BE2C (cell line): ENCODE data around the gene TARDBP.

Source experiments
- DNase-seq: peaks from one replicate; pipeline ENCODE4 v3.0.0-alpha.2; 2020
- H3K27me3 ChIP-seq: fragments of 250-450 bp; sonication (Bioruptor Pico); 2 replicates; pipeline ENCODE4 v1.5.1; 2020; ENCODE audit warnings: mild to moderate bottlenecking
- H3K36me3 ChIP-seq: fragments of 250-450 bp; sonication (Bioruptor Pico); 2 replicates; pipeline ENCODE4 v1.5.1; 2020; ENCODE audit warnings: mild to moderate bottlenecking
- H3K4me1 ChIP-seq: fragments of 250-450 bp; sonication (Bioruptor Pico); 2 replicates; pipeline ENCODE4 v1.5.1; 2020
- H3K4me3 ChIP-seq: 2 replicates; pipeline ENCODE4 v1.5.1; 2011; ENCODE audit warnings: low read depth, low read length
- H3K9me3 ChIP-seq: fragments of 250-450 bp; sonication (Bioruptor Pico); 2 replicates; pipeline ENCODE4 v1.5.1; 2020
- TF ChIP-seq, protein P1 (sequence below): IDR thresholded peaks from 2 replicates; pipeline ENCODE4 v1.5.1; 2012; ENCODE audit warnings: mild to moderate bottlenecking, low read depth, low read length

The TARDBP gene

DNA sequence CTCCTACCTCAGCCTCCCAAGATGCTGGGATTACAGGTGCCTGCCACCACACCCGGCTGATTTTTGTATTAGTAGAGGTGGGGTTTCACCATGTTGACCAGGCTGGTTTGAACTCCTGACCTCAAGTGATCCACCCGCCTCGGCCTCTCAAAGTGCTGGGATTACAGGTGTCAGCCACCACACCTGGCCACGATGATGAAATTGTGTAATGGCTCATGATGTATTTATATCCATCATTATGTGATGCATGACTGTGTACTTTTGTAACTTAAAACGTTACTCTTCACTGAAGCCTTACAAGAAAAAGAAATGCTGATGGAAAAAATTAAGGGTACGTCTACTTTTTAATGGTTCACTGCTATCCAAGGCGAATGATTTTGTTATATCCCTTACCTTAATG is 7.5 kb downstream of the TARDBP start:
- Histone ChIP-seq H3K4me3 (no peak overlapping the region), H3K4me1 (no peaks in the 10 kb centered on the region), H3K27me3 (no peaks in the 10 kb centered on the region), H3K9me3 (no peaks in the 10 kb centered on the region), H3K36me3 (peaks cover 56% of the 10 kb centered on the region)
- DNase-seq, result no peak
- TF ChIP-seq, protein P1, sequence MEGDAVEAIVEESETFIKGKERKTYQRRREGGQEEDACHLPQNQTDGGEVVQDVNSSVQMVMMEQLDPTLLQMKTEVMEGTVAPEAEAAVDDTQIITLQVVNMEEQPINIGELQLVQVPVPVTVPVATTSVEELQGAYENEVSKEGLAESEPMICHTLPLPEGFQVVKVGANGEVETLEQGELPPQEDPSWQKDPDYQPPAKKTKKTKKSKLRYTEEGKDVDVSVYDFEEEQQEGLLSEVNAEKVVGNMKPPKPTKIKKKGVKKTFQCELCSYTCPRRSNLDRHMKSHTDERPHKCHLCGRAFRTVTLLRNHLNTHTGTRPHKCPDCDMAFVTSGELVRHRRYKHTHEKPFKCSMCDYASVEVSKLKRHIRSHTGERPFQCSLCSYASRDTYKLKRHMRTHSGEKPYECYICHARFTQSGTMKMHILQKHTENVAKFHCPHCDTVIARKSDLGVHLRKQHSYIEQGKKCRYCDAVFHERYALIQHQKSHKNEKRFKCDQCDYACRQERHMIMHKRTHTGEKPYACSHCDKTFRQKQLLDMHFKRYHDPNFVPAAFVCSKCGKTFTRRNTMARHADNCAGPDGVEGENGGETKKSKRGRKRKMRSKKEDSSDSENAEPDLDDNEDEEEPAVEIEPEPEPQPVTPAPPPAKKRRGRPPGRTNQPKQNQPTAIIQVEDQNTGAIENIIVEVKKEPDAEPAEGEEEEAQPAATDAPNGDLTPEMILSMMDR, result no peak

DNA sequence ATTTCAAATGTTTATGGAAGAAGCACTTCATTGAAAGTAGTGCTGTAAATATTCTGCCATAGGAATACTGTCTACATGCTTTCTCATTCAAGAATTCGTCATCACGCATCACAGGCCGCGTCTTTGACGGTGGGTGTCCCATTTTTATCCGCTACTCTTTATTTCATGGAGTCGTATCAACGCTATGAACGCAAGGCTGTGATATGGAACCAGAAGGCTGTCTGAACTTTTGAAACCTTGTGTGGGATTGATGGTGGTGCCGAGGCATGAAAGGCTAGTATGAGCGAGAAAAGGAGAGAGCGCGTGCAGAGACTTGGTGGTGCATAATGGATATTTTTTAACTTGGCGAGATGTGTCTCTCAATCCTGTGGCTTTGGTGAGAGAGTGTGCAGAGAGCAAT is 10.7 kb downstream of the TARDBP start:
- Histone ChIP-seq H3K4me3 (no peak overlapping the region), H3K36me3 (peaks cover 36% of the 10 kb centered on the region), H3K27me3 (no peaks in the 10 kb centered on the region), H3K9me3 (no peaks in the 10 kb centered on the region), H3K4me1 (no peaks in the 10 kb centered on the region)
- TF ChIP-seq, protein P1, result no peak
- no peak for DNase-seq

DNA sequence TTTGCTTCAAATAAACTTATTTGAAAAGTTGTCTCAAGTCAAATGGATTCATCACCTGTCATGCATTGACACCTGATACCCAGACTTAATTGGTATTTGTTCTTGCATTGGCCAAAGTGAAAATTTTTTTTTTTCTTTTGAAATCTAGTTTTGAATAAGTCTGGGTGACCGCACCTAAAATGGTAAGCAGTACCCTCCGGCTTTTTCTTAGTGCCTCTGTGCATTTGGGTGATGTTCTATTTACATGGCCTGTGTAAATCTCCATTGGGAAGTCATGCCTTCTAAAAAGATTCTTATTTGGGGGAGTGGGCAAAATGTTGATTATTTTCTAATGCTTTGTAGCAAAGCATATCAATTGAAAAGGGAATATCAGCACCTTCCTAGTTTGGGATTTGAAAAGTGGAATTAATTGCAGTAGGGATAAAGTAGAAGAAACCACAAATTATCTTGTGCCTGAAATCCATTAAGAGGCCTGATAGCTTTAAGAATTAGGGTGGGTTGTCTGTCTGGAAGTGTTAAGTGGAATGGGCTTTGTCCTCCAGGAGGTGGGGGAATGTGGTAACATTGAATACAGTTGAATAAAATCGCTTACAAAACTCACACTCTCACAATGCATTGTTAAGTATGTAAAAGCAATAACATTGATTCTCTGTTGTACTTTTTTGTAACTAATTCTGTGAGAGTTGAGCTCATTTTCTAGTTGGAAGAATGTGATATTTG is 11.9 kb downstream of the TARDBP start:
- Histone ChIP-seq H3K4me3 (no peak overlapping the region), H3K9me3 (no peaks in the 10 kb centered on the region), H3K4me1 (no peaks in the 10 kb centered on the region), H3K36me3 (peaks cover 26% of the 10 kb centered on the region), H3K27me3 (no peaks in the 10 kb centered on the region)
- no peak for DNase-seq
- TF ChIP-seq, protein P1, result no peak

DNA sequence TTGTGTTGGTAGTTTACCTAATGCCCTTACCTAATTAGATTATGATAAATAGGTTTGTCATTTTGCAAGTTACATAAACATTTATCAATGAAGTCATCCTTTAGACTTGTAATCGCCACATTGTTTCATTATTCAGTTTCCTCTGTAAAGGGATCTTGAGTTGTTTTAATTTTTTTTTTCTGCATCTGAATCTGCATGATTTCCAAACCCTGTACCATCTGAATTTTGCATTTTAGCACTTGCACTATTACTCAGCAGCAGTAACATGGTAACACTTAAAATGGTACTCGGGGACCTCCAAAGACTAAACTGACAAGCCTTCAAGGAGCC is 12.4 kb downstream of the TARDBP start:
- H3K36me3 ChIP-seq, result peaks cover 26% of the 10 kb centered on the region
- H3K27me3 ChIP-seq, result no peaks in the 10 kb centered on the region
- H3K9me3 ChIP-seq, result no peaks in the 10 kb centered on the region
- no peak for DNase-seq
- TF ChIP-seq, protein P1, result no peak
- H3K4me3 ChIP-seq, result no peak overlapping the region
- H3K4me1 ChIP-seq, result no peaks in the 10 kb centered on the region

DNA sequence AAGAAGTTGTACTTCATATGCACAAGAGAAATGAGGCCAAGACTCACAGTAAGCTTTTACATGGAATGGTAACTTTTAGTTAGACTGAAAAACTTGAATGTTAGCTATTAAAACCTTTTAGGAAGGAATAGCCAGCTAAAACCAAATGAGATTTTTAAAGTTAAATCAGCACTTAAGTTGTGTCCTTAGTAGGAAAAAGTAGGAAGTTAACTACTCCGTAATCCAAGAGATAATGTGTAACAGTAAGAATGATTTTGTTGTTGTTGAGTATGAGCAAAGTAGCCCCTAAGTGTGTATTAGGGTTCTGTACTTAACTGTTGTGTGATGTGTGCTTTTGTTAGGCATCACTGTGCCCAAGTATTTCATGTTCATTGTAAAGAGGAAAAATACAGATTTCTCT is 13.2 kb downstream of the TARDBP start:
- Histone ChIP-seq H3K27me3 (no peaks in the 10 kb centered on the region), H3K9me3 (no peaks in the 10 kb centered on the region), H3K4me3 (no peak overlapping the region), H3K36me3 (peaks cover 19% of the 10 kb centered on the region), H3K4me1 (no peaks in the 10 kb centered on the region)
- TF ChIP-seq, protein P1, result no peak
- DNase-seq, result no peak

DNA sequence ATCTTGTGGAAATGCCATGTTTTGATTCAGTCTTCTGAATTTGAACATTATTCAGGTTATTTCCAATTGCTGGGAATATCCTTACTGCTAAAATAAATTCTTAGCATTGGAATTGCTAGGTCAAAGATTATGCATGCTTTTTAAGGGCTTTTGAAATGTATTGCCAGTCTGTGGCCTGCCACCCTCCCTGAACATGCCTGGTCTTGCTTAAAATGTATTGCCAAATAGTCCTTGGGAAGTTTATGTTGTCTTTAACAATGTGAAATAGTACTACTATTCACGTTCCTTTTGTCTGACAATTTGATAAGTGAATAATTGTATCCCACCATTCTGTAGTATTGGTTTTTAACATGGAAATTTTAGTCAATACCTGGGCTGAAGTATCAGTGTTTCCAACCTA is 13.6 kb downstream of the TARDBP start:
- Histone ChIP-seq H3K9me3 (no peaks in the 10 kb centered on the region), H3K4me1 (no peaks in the 10 kb centered on the region), H3K36me3 (peaks cover 15% of the 10 kb centered on the region), H3K27me3 (no peaks in the 10 kb centered on the region), H3K4me3 (no peak overlapping the region)
- no peak for DNase-seq
- TF ChIP-seq, protein P1, result no peak
